WERI-Rb-1 (cell line): ENCODE results near the gene NHLRC4.

Experiments
- DNase-seq: peaks from one replicate; pipeline ENCODE4 v3.0.0-alpha.2; 2020
- H3K27ac ChIP-seq: fragments of 250-450 bp; sonication (Bioruptor Pico); 2 replicates; pipeline ENCODE4 v1.5.1; 2020; ENCODE audit warnings: mild to moderate bottlenecking, moderate library complexity
- H3K27me3 ChIP-seq: fragments of 250-450 bp; sonication (Bioruptor Pico); 2 replicates; pipeline ENCODE4 v1.5.1; 2021; ENCODE audit warnings: mild to moderate bottlenecking, low read depth, moderate library complexity; ENCODE audit not compliant: insufficient read depth, severe bottlenecking
- H3K36me3 ChIP-seq: fragments of 250-450 bp; sonication (Bioruptor Pico); 2 replicates; pipeline ENCODE4 v1.5.1; 2020; ENCODE audit warnings: mild to moderate bottlenecking, moderate library complexity
- H3K4me3 ChIP-seq: 2 replicates; pipeline ENCODE4 v1.5.1; 2011; ENCODE audit warnings: low read depth, mild to moderate bottlenecking, control low read depth, low read length
- H3K9me3 ChIP-seq: fragments of 250-450 bp; sonication (Bioruptor Pico); 2 replicates; pipeline ENCODE4 v1.5.1; 2021; ENCODE audit warnings: mild to moderate bottlenecking, moderate library complexity; ENCODE audit not compliant: severe bottlenecking
- CTCF ChIP-seq: IDR thresholded peaks from 2 replicates; pipeline ENCODE4 v1.5.1; 2011; ENCODE audit warnings: low read depth, mild to moderate bottlenecking, control low read depth, inconsistent platforms, low read length

Gene NHLRC4

DNA sequence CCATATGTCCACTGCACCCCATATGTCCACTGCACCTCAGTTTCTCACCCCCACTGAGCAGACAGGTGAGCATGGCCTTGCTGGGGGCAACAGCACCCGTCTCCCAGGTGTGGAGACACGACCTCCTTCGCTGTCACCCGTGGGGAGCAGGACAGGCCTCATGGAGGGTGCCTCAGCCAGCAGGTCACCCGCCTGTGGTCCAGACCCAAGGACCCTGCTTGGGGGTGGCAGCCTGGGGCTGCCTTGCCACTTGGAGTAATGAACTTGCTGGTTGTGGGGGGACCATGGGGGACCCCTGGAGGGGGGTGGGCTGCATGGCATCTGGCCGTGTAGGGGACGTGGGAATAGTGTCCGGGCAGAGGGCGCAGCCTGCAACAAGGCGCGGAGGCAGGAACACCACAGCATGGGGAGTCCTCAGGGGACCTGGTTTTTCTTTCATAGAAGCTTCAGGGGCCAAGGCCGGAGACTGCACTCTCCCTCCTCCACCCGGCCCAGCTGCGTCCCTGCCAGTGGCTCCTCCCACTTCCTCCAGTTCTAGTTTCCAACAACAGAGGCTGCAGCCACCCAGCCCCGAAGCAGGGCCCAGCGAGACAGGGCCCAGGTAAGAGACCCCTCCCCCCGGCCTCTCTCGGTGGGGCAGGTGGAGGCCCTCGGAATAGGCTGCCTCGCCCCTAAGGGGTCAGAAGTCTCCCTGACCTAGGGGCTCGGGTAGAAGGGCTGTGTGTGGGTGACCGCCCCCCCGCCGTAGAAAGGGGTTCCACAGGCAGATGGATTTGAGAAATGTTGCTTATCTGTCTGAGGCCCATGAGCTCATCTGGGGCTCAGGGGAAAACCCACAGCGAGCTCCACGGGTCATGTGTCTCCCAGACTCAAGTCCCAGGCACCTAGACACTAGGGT is at the start of gene NHLRC4:
NHLRC4 (plus strand) TSS at position 531 of the 898 bp plus-strand sequence. CDS start 1,043 bp downstream, outside the sequence.
- Histone ChIP-seq H3K4me3 (no peak within 1 kb of the TSS), H3K36me3 (peaks cover 2% of the 10 kb centered on the region), H3K27ac (peak within 1 kb of the TSS; percentile 72), H3K27me3 (no peaks in the 10 kb centered on the region), H3K9me3 (no peaks in the 10 kb centered on the region)
- peak; percentile 79 for DNase-seq
- no peak for TF ChIP-seq CTCF

GRCh38 chr16:518858-519257 is 47.9 kb upstream of the NHLRC4 start:
- DNase-seq, result no peak
- no peaks in the 10 kb centered on the region for H3K27me3 ChIP-seq
- no peak for TF ChIP-seq CTCF
- H3K4me3 ChIP-seq, result no peak overlapping the region
- H3K36me3 ChIP-seq, result peaks cover 40% of the 10 kb centered on the region
- H3K9me3 ChIP-seq, result no peaks in the 10 kb centered on the region
- H3K27ac ChIP-seq, result no peak overlapping the region

DNA sequence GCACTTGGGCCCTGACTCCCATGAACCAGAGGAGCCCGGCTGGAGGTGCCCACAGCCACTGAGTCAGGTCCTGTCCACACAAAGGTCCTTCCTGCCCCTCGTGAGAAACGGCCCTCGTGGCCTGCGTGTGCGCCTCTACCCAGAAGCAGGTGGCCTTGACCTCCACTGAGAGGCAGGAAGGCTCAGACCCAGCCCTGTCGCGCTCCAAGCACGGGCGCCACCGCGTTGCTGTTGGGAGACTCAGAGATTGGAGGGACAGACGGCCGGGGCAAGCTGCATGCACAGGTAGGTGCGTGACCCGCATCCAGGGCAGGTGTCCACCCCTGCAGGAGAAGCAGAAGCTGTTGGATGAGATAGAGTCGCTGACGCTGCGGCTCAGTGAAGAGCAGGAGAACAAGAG is 47.4 kb upstream of the NHLRC4 start:
- no peak overlapping the region for H3K4me3 ChIP-seq

DNA sequence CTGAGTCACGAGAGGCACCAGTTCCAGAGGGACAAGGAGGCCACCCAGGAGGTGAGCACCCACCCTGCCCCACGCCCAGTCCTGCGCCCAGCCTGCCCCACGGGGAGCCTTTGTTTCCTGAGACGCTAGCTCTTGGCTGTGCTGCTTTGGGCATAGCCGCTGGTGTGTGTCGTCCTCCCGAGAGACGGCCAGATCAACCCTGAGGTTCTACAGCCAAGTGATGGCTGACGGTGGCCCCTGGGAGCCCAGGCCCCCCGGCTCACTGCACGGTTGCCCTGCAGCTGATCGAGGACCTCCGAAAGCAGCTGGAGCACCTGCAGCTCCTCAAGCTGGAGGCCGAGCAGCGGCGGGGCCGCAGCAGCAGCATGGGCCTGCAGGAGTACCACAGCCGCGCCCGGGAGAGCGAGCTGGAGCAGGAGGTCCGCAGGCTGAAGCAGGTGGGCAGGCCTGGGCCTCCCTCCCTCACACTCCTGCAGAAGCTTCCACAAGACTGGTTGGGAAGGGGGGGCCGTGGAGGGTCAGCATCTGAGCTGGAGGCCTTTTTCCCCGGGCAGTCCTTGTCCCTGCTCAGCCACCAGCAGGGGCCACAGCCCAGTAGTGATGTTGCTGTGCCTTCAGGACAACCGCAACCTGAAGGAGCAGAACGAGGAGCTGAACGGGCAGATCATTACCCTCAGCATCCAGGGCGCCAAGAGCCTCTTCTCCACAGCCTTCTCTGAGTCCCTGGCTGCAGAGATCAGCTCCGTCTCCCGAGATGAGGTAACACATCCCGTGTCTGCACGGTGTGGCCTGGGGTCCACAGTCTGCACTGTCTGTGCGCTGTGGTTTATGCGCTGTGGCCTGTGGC is 46.7 kb upstream of the NHLRC4 start:
- no peak overlapping the region for H3K4me3 ChIP-seq
- H3K9me3 ChIP-seq, result no peaks in the 10 kb centered on the region
- TF ChIP-seq CTCF, result no peak
- H3K27ac ChIP-seq, result no peak overlapping the region
- no peaks in the 10 kb centered on the region for H3K27me3 ChIP-seq
- H3K36me3 ChIP-seq, result peaks cover 34% of the 10 kb centered on the region
- no peak for DNase-seq

More for the DNA sequence above, 47.4 kb upstream of the NHLRC4 start:
- DNase-seq, result no peak
- Histone ChIP-seq H3K27me3 (no peaks in the 10 kb centered on the region), H3K27ac (no peak overlapping the region), H3K36me3 (peaks cover 34% of the 10 kb centered on the region), H3K9me3 (no peaks in the 10 kb centered on the region)
- no peak for TF ChIP-seq CTCF

DNA sequence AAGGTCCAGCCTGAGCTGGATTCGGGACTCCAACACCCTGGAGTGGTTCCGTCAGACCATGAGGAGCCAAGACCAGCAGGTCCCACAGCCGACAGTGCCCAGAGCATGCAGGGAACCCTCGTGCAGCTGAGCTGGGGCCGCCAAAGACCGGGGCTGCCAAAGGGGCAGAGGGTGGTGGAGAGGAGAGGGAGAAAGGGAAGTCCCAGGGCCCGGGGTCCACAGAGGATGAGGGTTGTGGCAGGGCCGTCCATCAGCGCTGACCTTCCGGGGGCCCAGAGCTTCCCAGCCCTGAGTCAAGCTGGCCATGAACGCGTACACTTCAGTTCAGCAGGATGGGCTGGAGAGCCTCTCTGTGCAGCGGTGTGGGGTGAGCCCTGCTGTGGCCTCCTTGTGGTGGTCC is 46.0 kb upstream of the NHLRC4 start:
- H3K27ac ChIP-seq, result no peak overlapping the region
- H3K9me3 ChIP-seq, result no peaks in the 10 kb centered on the region
- H3K36me3 ChIP-seq, result peaks cover 32% of the 10 kb centered on the region
- no peak for TF ChIP-seq CTCF
- no peak for DNase-seq
- H3K4me3 ChIP-seq, result no peak overlapping the region
- no peaks in the 10 kb centered on the region for H3K27me3 ChIP-seq
